Suprapubic skin (tissue), 4 donors: ENCODE data around the gene RETSAT. TPM values are rescaled to one million over a fixed set of nuclear protein-coding genes. Genes with fewer than 3 reads are reported as not detected.

ENCODE experiments used
- DNase-seq, 2 donors: peaks; one replicate each; pipeline ENCODE4 v3.0.0-alpha.2; 2019; ENCODE audit warnings: low spot score in 2 of 2
- H3K27ac ChIP-seq: fragments of 200-600 bp; sonication (generic); one replicate; pipeline ENCODE4 v1.5.1; 2019
- H3K27me3 ChIP-seq: fragments of 200-600 bp; sonication (generic); one replicate; pipeline ENCODE4 v1.5.1; 2019
- H3K36me3 ChIP-seq: fragments of 200-600 bp; sonication (generic); one replicate; pipeline ENCODE4 v1.5.1; 2019
- H3K4me1 ChIP-seq: fragments of 200-600 bp; sonication (generic); one replicate; pipeline ENCODE4 v1.5.1; 2019
- H3K4me3 ChIP-seq: fragments of 200-600 bp; sonication (generic); one replicate; pipeline ENCODE4 v1.5.1; 2019; ENCODE audit warnings: mild to moderate bottlenecking
- H3K9me3 ChIP-seq: fragments of 200-600 bp; sonication (generic); one replicate; pipeline ENCODE4 v1.5.1; 2019
- CTCF ChIP-seq, 2 donors: fragments of 200-600 bp in 1 of 2; fragments of 450-650 bp in 1 of 2; sonication (generic) in 1 of 2; IDR thresholded peaks; one replicate each; pipeline ENCODE4 v1.5.1; 2016 to 2019; ENCODE audit warnings: antibody characterized with exemption in 2 of 2, mild to moderate bottlenecking in 1 of 2, moderate library complexity in 1 of 2
- EP300 ChIP-seq: sonication (generic); formaldehyde crosslinking; IDR thresholded peaks from one replicate; pipeline ENCODE4 v1.6.1; 2017; ENCODE audit warnings: antibody characterized with exemption
- POLR2A ChIP-seq, 2 donors: fragments of 450-650 bp; IDR thresholded peaks; one replicate each; pipeline ENCODE4 v1.6.1; 2017; ENCODE audit warnings: antibody characterized with exemption in 2 of 2, mild to moderate bottlenecking in 2 of 2, moderate library complexity in 2 of 2
- POLR2AphosphoS5 ChIP-seq, 3 donors: sonication (generic); formaldehyde crosslinking; IDR thresholded peaks; one replicate each; pipeline ENCODE4 v1.6.1; 2017; ENCODE audit warnings: antibody characterized with exemption in 3 of 3
- WGBS: methylation state at CpG from one replicate; pipeline ENCODE4 v1.1.5; 2018; 5-methylcytosine and 5-hydroxymethylcytosine counted together
- total RNA-seq, 4 donors: library from RNA; depleted of rRNA; stranded (reverse); fragments of >200 nt; gene quantifications; one replicate each; pipeline ENCODE4 v1.1.0, GENCODE V29; 2016

Gene RETSAT
- total RNA-seq, 4 donors from 2014 or later = 92.4 to 126 (median 117) TPM

GRCh38 chr2:85394976-85395375 is 40.6 kb upstream of the RETSAT start:
- WGBS = 55% methylated on average over 6 of the region's 6 CpGs

GRCh38 chr2:85394261-85394681 is 39.9 kb upstream of the RETSAT start:
- Histone ChIP-seq H3K9me3 (no peaks in the 10 kb centered on the region), H3K36me3 (peaks cover 55% of the 10 kb centered on the region), H3K27me3 (no peaks in the 10 kb centered on the region), H3K4me3 (no peak overlapping the region), H3K4me1 (peaks cover 52% of the 10 kb centered on the region), H3K27ac (peak overlapping the region; percentile 33)
- DNase-seq = peak in 1 of 2 donors; percentile 72
- no peak for TF ChIP-seq POLR2A (IDR thresholded peaks at IDR 0.05)
- WGBS = 33% methylated on average over 2 of the region's 4 CpGs

More at GRCh38 chr2:85394976-85395375, 40.6 kb upstream of the RETSAT start:
- Histone ChIP-seq H3K9me3 (no peaks in the 10 kb centered on the region), H3K4me3 (no peak overlapping the region), H3K36me3 (peaks cover 53% of the 10 kb centered on the region), H3K27me3 (no peaks in the 10 kb centered on the region), H3K4me1 (peaks cover 52% of the 10 kb centered on the region), H3K27ac (no peak overlapping the region)
- DNase-seq = peak in 1 of 2 donors; percentile 54
- TF ChIP-seq EP300 (no peak), POLR2AphosphoS5 (IDR thresholded peaks at IDR 0.05) (no peak), POLR2A (IDR thresholded peaks at IDR 0.05) (no peak), CTCF (IDR thresholded peaks at IDR 0.05) (no peak)

- Histone ChIP-seq H3K9me3 (no peaks in the 10 kb centered on the region), H3K27me3 (no peaks in the 10 kb centered on the region), H3K36me3 (peaks cover 55% of the 10 kb centered on the region), H3K27ac (peak overlapping the region; percentile 33), H3K4me3 (no peak overlapping the region), H3K4me1 (peaks cover 52% of the 10 kb centered on the region)
- DNase-seq = peak in 1 of 2 donors; percentile 54
- 50% methylated on average over 4 of the region's 4 CpGs for WGBS
- TF ChIP-seq EP300 (no peak), CTCF (IDR thresholded peaks at IDR 0.05) (no peak), POLR2A (IDR thresholded peaks at IDR 0.05) (no peak), POLR2AphosphoS5 (IDR thresholded peaks at IDR 0.05) (no peak)
These were observed 39.5 kb upstream of the RETSAT start for GRCh38 chr2:85393836-85394235.

GRCh38 chr2:85390941-85391669 is 36.8 kb upstream of the RETSAT start:
- H3K36me3 ChIP-seq = peaks cover 72% of the 10 kb centered on the region
- DNase-seq = peak in 1 of 2 donors; percentile 74
- no peaks in the 10 kb centered on the region for H3K27me3 ChIP-seq
- TF ChIP-seq CTCF (IDR thresholded peaks at IDR 0.05) (peak in 1 of 2 donors; percentile 59), POLR2AphosphoS5 (IDR thresholded peaks at IDR 0.05) (no peak)
- H3K27ac ChIP-seq = no peak overlapping the region
- H3K4me3 ChIP-seq = no peak overlapping the region
- peaks cover 28% of the 10 kb centered on the region for H3K4me1 ChIP-seq
- H3K9me3 ChIP-seq = no peaks in the 10 kb centered on the region
- 68% methylated on average over 6 of the region's 11 CpGs for WGBS

GRCh38 chr2:85388878-85389538 is 34.7 kb upstream of the RETSAT start:
- TF ChIP-seq CTCF (IDR thresholded peaks at IDR 0.05) = no peak
- no peak for TF ChIP-seq POLR2A (IDR thresholded peaks at IDR 0.05)
- no peak for TF ChIP-seq EP300
- no peak for TF ChIP-seq POLR2AphosphoS5 (IDR thresholded peaks at IDR 0.05)
- no peak overlapping the region for H3K27ac ChIP-seq
- no peaks in the 10 kb centered on the region for H3K27me3 ChIP-seq
- H3K36me3 ChIP-seq = peaks cover 68% of the 10 kb centered on the region
- no peak overlapping the region for H3K4me3 ChIP-seq
- no peaks in the 10 kb centered on the region for H3K9me3 ChIP-seq
- 81% methylated on average over 7 of the region's 9 CpGs for WGBS
- peak in 1 of 2 donors; percentile 37 for DNase-seq
- peaks cover 8% of the 10 kb centered on the region for H3K4me1 ChIP-seq
